Bronchial epithelial cell (primary cell): ENCODE data around the gene IFNG. TPM values are rescaled to one million over a fixed set of nuclear protein-coding genes. Genes with fewer than 3 reads are reported as not detected.
"Not testable (repeated sequence)": the region's sequence is repeated elsewhere in the genome, so short reads cannot be mapped to it uniquely, and the experiment has no call there.

Source experiments
- DNase-seq: peaks from one replicate; pipeline ENCODE4 v3.0.0-alpha.2; 2010; ENCODE audit warnings: low read depth
- FAIRE-seq: peaks from 2 replicates; lab custom pipeline; 2011; peaks lifted over from hg19 to GRCh38; lab: Jason Lieb, UNC
- H3K27me3 ChIP-seq: 2 replicates; pipeline ENCODE4 v1.5.1; 2011; ENCODE audit warnings: low read length; ENCODE audit not compliant: control insufficient read depth, insufficient read depth
- H3K36me3 ChIP-seq: 2 replicates; pipeline ENCODE4 v1.5.1; 2011; ENCODE audit warnings: low read length; ENCODE audit not compliant: control insufficient read depth, insufficient read depth
- H3K4me3 ChIP-seq: 2 replicates; pipeline ENCODE4 v1.5.1; 2011; ENCODE audit warnings: mild to moderate bottlenecking, low read depth, low read length, control low read depth
- CTCF ChIP-seq: IDR thresholded peaks from 2 replicates; pipeline ENCODE4 v1.5.1; 2011; ENCODE audit warnings: mild to moderate bottlenecking, moderate library complexity, low read length, control low read depth, inconsistent platforms; ENCODE audit not compliant: insufficient read depth, severe bottlenecking
- total RNA-seq: library from RNA; depleted of rRNA; stranded (reverse); fragments of >200 nt; gene quantifications from 2 replicates; pipeline ENCODE4 v1.2.1, GENCODE V29; 2014

The IFNG gene
- total RNA-seq, 1 donor from 2014 or later, result not detected

- TF ChIP-seq CTCF, result no peak
- Histone ChIP-seq H3K36me3 (no peaks in the 10 kb centered on the region), H3K4me3 (no peak overlapping the region), H3K27me3 (no peaks in the 10 kb centered on the region)
- FAIRE-seq (no peak), DNase-seq (no peak)
These were observed 16.1 kb upstream of the IFNG start for GRCh38 chr12:68175557-68176061.

- H3K36me3 ChIP-seq, DNase-seq, H3K4me3 ChIP-seq, H3K27me3 ChIP-seq, FAIRE-seq: not testable (repeated sequence)
These were observed 15.2 kb upstream of the IFNG start for GRCh38 chr12:68174761-68175160.

- FAIRE-seq, result no peak
- Histone ChIP-seq H3K27me3 (no peaks in the 10 kb centered on the region), H3K36me3 (no peaks in the 10 kb centered on the region), H3K4me3 (no peak overlapping the region)
- no peak for DNase-seq
- TF ChIP-seq CTCF, result no peak
These were observed 14.3 kb upstream of the IFNG start for GRCh38 chr12:68173792-68174191.

GRCh38 chr12:68170726-68171125 is 11.2 kb upstream of the IFNG start:
- no peak for TF ChIP-seq CTCF
- no peaks in the 10 kb centered on the region for H3K27me3 ChIP-seq
- no peak for FAIRE-seq

GRCh38 chr12:68169213-68169889 is 9.8 kb upstream of the IFNG start:
- Histone ChIP-seq H3K36me3 (no peaks in the 10 kb centered on the region), H3K27me3 (no peaks in the 10 kb centered on the region), H3K4me3 (no peak overlapping the region)
- no peak for TF ChIP-seq CTCF
- DNase-seq (no peak), FAIRE-seq (no peak)

More at GRCh38 chr12:68170726-68171125, 11.2 kb upstream of the IFNG start:
- no peak overlapping the region for H3K4me3 ChIP-seq
- no peaks in the 10 kb centered on the region for H3K36me3 ChIP-seq
- DNase-seq, result no peak

GRCh38 chr12:68166317-68166831 is 6.8 kb upstream of the IFNG start:
- Histone ChIP-seq H3K36me3 (no peaks in the 10 kb centered on the region), H3K27me3 (no peaks in the 10 kb centered on the region), H3K4me3 (no peak overlapping the region)
- DNase-seq, result no peak
- no peak for FAIRE-seq
- no peak for TF ChIP-seq CTCF
